Measurements from ENCODE around the gene IGSF9.

Gene IGSF9

GRCh38 chr1:159949123-159949522 is 3.7 kb upstream of the IGSF9 start:
- Mint-ChIP-seq H3K27ac (no peak overlapping the region), H3K27me3 (ENCODE audit: low read depth, poor library complexity) (peaks cover 29% of the 10 kb centered on the region)

GRCh38 chr1:159947942-159948341 is 2.5 kb upstream of the IGSF9 start:
- Mint-ChIP-seq H3K9me3 (no peaks in the 10 kb centered on the region), H3K27ac (no peak overlapping the region), H3K36me3 (ENCODE audit: low read depth) (no peaks in the 10 kb centered on the region), H3K4me3 (no peak overlapping the region), H3K27me3 (ENCODE audit: low read depth, poor library complexity) (peaks cover 20% of the 10 kb centered on the region), H3K4me1 (peaks cover 42% of the 10 kb centered on the region)
- DNase-seq: no peak
- TF ChIP-seq CTCF (IDR thresholded peaks at IDR 0.05): no peak

More at GRCh38 chr1:159949123-159949522, 3.7 kb upstream of the IGSF9 start:
- no peaks in the 10 kb centered on the region for H3K9me3 Mint-ChIP-seq
- DNase-seq: no peak
- no peak overlapping the region for H3K4me3 Mint-ChIP-seq
- TF ChIP-seq CTCF (IDR thresholded peaks at IDR 0.05): no peak
- peaks cover 39% of the 10 kb centered on the region for H3K4me1 Mint-ChIP-seq
- no peaks in the 10 kb centered on the region for H3K36me3 Mint-ChIP-seq (ENCODE audit: low read depth)

GRCh38 chr1:159946242-159947187 is 1.1 kb upstream of the IGSF9 start:
- Mint-ChIP-seq H3K4me3 (peak overlapping the region; percentile 98), H3K9me3 (no peaks in the 10 kb centered on the region), H3K36me3 (ENCODE audit: low read depth) (no peaks in the 10 kb centered on the region), H3K27me3 (ENCODE audit: low read depth, poor library complexity) (peaks cover 20% of the 10 kb centered on the region), H3K4me1 (peaks cover 50% of the 10 kb centered on the region), H3K27ac (no peak overlapping the region)
- no peak for DNase-seq
- no peak for TF ChIP-seq CTCF (IDR thresholded peaks at IDR 0.05)

- H3K27me3 Mint-ChIP-seq (ENCODE audit: low read depth, poor library complexity): peaks cover 18% of the 10 kb centered on the region
- peak overlapping the region; percentile 92 for H3K27ac Mint-ChIP-seq
- H3K9me3 Mint-ChIP-seq: no peaks in the 10 kb centered on the region
- H3K36me3 Mint-ChIP-seq (ENCODE audit: low read depth): peaks cover 4% of the 10 kb centered on the region
- H3K4me3 Mint-ChIP-seq: peak overlapping the region; percentile 98
- H3K4me1 Mint-ChIP-seq: peaks cover 64% of the 10 kb centered on the region
- TF ChIP-seq CTCF (IDR thresholded peaks at IDR 0.05): no peak
- DNase-seq: no peak
Measured at GRCh38 chr1:159944623-159945455, 574 bp downstream of the IGSF9 start.

GRCh38 chr1:159943908-159944622 is 1.3 kb downstream of the IGSF9 start:
- Mint-ChIP-seq H3K9me3 (no peaks in the 10 kb centered on the region), H3K4me1 (peaks cover 60% of the 10 kb centered on the region), H3K27ac (no peak overlapping the region), H3K27me3 (ENCODE audit: low read depth, poor library complexity) (peaks cover 18% of the 10 kb centered on the region), H3K4me3 (peak overlapping the region; percentile 98), H3K36me3 (ENCODE audit: low read depth) (peaks cover 9% of the 10 kb centered on the region)
- no peak for DNase-seq
- TF ChIP-seq CTCF (IDR thresholded peaks at IDR 0.05): no peak
